ENCODE results near the gene SSR2. TPM values are rescaled to one million over a fixed set of nuclear protein-coding genes. Genes with fewer than 3 reads are reported as not detected.

Gene SSR2
- polyA plus RNA-seq, 1 of the 3 experiments (the other 2 are of a cell fraction): 1,136 TPM

- peaks cover 37% of the 10 kb centered on the region for H3K79me2 ChIP-seq (ENCODE audit: insufficient read depth)
- no peak overlapping the region for H3K27ac ChIP-seq (ENCODE audit: low read depth in 2 of 2, low read length in 1 of 2)
- peaks cover 8% of the 10 kb centered on the region for H4K20me1 ChIP-seq (ENCODE audit: insufficient read depth)
- H3F3A ChIP-seq (replicated peaks; ENCODE audit: insufficient read depth): peaks cover 6% of the 10 kb centered on the region
- ChIA-PET POLR2A (interaction anchor here (1.4 kb wide), 1 partner anchor 110 kb away, joined by 5 read pairs; no protein-coding TSS in a partner anchor), CTCF (interaction anchor here (0.8 to 3.7 kb wide), 4 partner anchors 15 to 46 kb away, joined by 3 to 13 read pairs (median 7); partner anchors contain the start of gene SSR2)
- H3K9me2 ChIP-seq: no peaks in the 10 kb centered on the region
- DNase-seq: no peak
- H3K9ac ChIP-seq: no peak overlapping the region
- H3K4me2 ChIP-seq: no peak overlapping the region
- peaks cover 20 to 41% of the 10 kb centered on the region in 2 experiments for H3K36me3 ChIP-seq (replicated peaks in 1 of 2; ENCODE audit: control insufficient read depth in 1 of 2, insufficient read depth in 2 of 2, low read length in 1 of 2)
- 82% methylated on average over 6 of the region's 7 CpGs for WGBS (ENCODE audit: low lambda C conversion rate)
- no peaks in the 10 kb centered on the region for H3K27me3 ChIP-seq (ENCODE audit: insufficient read depth)
- no peak overlapping the region for H2AFZ ChIP-seq (ENCODE audit: low read depth)
- TF ChIP-seq GABPA (IDR thresholded peaks at IDR 0.05; ENCODE audit: low read depth): no peak
- TF ChIP-seq RCOR1 (IDR thresholded peaks at IDR 0.05; ENCODE audit: low read length): no peak
- no peak for TF ChIP-seq CHD2 (IDR thresholded peaks at IDR 0.05; ENCODE audit: low read length, partially characterized antibody)
- no peak for TF ChIP-seq USF1 (IDR thresholded peaks at IDR 0.05; ENCODE audit: borderline replicate concordance, low read depth)
- TF ChIP-seq, protein P1, sequence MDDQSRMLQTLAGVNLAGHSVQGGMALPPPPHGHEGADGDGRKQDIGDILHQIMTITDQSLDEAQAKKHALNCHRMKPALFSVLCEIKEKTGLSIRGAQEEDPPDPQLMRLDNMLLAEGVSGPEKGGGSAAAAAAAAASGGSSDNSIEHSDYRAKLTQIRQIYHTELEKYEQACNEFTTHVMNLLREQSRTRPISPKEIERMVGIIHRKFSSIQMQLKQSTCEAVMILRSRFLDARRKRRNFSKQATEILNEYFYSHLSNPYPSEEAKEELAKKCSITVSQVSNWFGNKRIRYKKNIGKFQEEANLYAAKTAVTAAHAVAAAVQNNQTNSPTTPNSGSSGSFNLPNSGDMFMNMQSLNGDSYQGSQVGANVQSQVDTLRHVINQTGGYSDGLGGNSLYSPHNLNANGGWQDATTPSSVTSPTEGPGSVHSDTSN (IDR thresholded peaks at IDR 0.05): no peak
- H3K4me3 ChIP-seq (ENCODE audit: low read depth in 2 of 2, low read length in 1 of 2): no peak overlapping the region
- no peaks in the 10 kb centered on the region for H3K9me3 ChIP-seq
- H3K4me1 ChIP-seq (ENCODE audit: control insufficient read depth in 1 of 2, insufficient read depth in 2 of 2, low read depth in 1 of 2, low read length in 1 of 2): peaks cover 6 to 17% of the 10 kb centered on the region in 2 experiments; a peak in 3 of 4 replicates
These were observed 30.4 kb upstream of the SSR2 start for GRCh38 chr1:156051011-156051725.

- Histone ChIP-seq H3K9me3 (no peaks in the 10 kb centered on the region), H2AFZ (ENCODE audit: low read depth) (no peak overlapping the region), H3K9me2 (no peaks in the 10 kb centered on the region), H3K79me2 (ENCODE audit: insufficient read depth) (peaks cover 29% of the 10 kb centered on the region), H4K20me1 (ENCODE audit: insufficient read depth) (peaks cover 8% of the 10 kb centered on the region), H3F3A (replicated peaks; ENCODE audit: insufficient read depth) (peaks cover 6% of the 10 kb centered on the region), H3K4me1 (ENCODE audit: control insufficient read depth in 1 of 2, insufficient read depth in 2 of 2, low read depth in 1 of 2, low read length in 1 of 2) (peaks cover under 1 to 11% of the 10 kb centered on the region in 2 experiments; a peak in 2 of 4 replicates), H3K4me3 (ENCODE audit: low read depth in 2 of 2, low read length in 1 of 2) (no peak overlapping the region), H3K4me2 (no peak overlapping the region), H3K27ac (ENCODE audit: low read depth in 2 of 2, low read length in 1 of 2) (no peak overlapping the region), H3K27me3 (ENCODE audit: insufficient read depth) (no peaks in the 10 kb centered on the region), H3K9ac (no peak overlapping the region), H3K36me3 (replicated peaks in 1 of 2; ENCODE audit: control insufficient read depth in 1 of 2, insufficient read depth in 2 of 2, low read length in 1 of 2) (peaks cover 20 to 42% of the 10 kb centered on the region in 2 experiments)
- ChIA-PET CTCF (interaction anchor here (1.3 to 3.7 kb wide), 3 partner anchors 16 to 79 kb away, joined by 3 to 13 read pairs (median 4); no protein-coding TSS in a partner anchor), POLR2A (interaction anchor here (1.2 kb wide), 1 partner anchor 19 kb away, joined by 6 read pairs; no protein-coding TSS in a partner anchor)
- DNase-seq: no peak
- 88% methylated on average over 3 of the region's 4 CpGs for WGBS (ENCODE audit: low lambda C conversion rate)
- no peak for TF ChIP-seq TEAD4 (IDR thresholded peaks at IDR 0.05; ENCODE audit: borderline replicate concordance, insufficient read depth)
- no peak for TF ChIP-seq FOXM1 (IDR thresholded peaks at IDR 0.05; ENCODE audit: low read depth)
- TF ChIP-seq, protein P2, sequence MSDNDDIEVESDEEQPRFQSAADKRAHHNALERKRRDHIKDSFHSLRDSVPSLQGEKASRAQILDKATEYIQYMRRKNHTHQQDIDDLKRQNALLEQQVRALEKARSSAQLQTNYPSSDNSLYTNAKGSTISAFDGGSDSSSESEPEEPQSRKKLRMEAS (IDR thresholded peaks at IDR 0.05; ENCODE audit: low read depth): no peak
- no peak for TF ChIP-seq RXRA (IDR thresholded peaks at IDR 0.05; ENCODE audit: borderline replicate concordance, low read depth)
- no peak for TF ChIP-seq FOSL2 (IDR thresholded peaks at IDR 0.05; ENCODE audit: borderline replicate concordance, low read depth)
- TF ChIP-seq RCOR1 (IDR thresholded peaks at IDR 0.05; ENCODE audit: low read length): no peak
- TF ChIP-seq JUND (IDR thresholded peaks at IDR 0.05): no peak
- no peak for TF ChIP-seq RAD21 (IDR thresholded peaks at IDR 0.05; ENCODE audit: low read length)
- no peak for TF ChIP-seq NRF1 (IDR thresholded peaks at IDR 0.05; ENCODE audit: low read depth, low read length)
- no peak for TF ChIP-seq TCF12 (IDR thresholded peaks at IDR 0.05)
- TF ChIP-seq ZBTB33 (IDR thresholded peaks at IDR 0.05; ENCODE audit: borderline replicate concordance, low read depth): no peak
These were observed 29.6 kb upstream of the SSR2 start for GRCh38 chr1:156050376-156050775.
